HEK293 (cell line): ENCODE measurements around the gene STX10.

ENCODE experiments used
- CTCF ChIA-PET: fragments of 350-600 bp; formaldehyde crosslinking; extraction: SDS; loops from one replicate; lab custom pipeline; 2021; ENCODE audit warnings: antibody characterized with exemption; lab: Yijun Ruan, JAX
- POLR2A ChIA-PET: fragments of 300-600 bp; formaldehyde crosslinking; extraction: SDS; loops from one replicate; lab custom pipeline; 2020; ENCODE audit warnings: antibody characterized with exemption, inconsistent platforms; lab: Yijun Ruan, JAX
- H3K27ac ChIP-seq: fragments of 200-500 bp; sonication (Bioruptor generic); 2 replicates; pipeline ENCODE4 v1.5.1; 2014; ENCODE audit warnings: low read depth, low read length, control low read depth, inconsistent platforms; ENCODE audit errors: extremely low read depth
- H3K36me3 ChIP-seq, 2 experiments: fragments of 200-500 bp in 1 of 2; sonication (Bioruptor generic) in 1 of 2; 1 replicate in 1 of 2; 2 replicates in 1 of 2; pipeline ENCODE4 v1.5.1; 2014 to 2017; ENCODE audit warnings: inconsistent platforms in 2 of 2, low read length in 2 of 2; ENCODE audit not compliant: control insufficient read depth in 2 of 2, insufficient read depth in 1 of 2
- H3K4me1 ChIP-seq: fragments of 200-500 bp; sonication (Bioruptor generic); 2 replicates; pipeline ENCODE4 v1.5.1; 2014; ENCODE audit warnings: mild to moderate bottlenecking, low read length, inconsistent platforms; ENCODE audit not compliant: control insufficient read depth, insufficient read depth
- H3K4me3 ChIP-seq: 2 replicates; pipeline ENCODE4 v1.5.1; 2011; ENCODE audit warnings: low read depth, mild to moderate bottlenecking, control low read depth, low read length, moderate library complexity
- H3K9me3 ChIP-seq: fragments of 200-500 bp; sonication (Bioruptor generic); 2 replicates; pipeline ENCODE4 v1.5.1; 2014; ENCODE audit warnings: low read depth, low read length, inconsistent platforms; ENCODE audit not compliant: control insufficient read depth, insufficient read depth
- SCRT2 ChIP-seq: fragments of 450-650 bp; formaldehyde crosslinking; IDR thresholded peaks from 2 replicates; pipeline ENCODE4 v1.5.1; 2016; ENCODE audit warnings: missing biosample characterization, missing genetic modification characterization
- ZBTB6 ChIP-seq: fragments of 450-650 bp; formaldehyde crosslinking; IDR thresholded peaks from 2 replicates; pipeline ENCODE4 v1.5.1; 2017; ENCODE audit warnings: missing biosample characterization, missing genetic modification characterization
- ZBTB8A ChIP-seq: fragments of 450-650 bp; formaldehyde crosslinking; IDR thresholded peaks from 2 replicates; pipeline ENCODE4 v1.5.1; 2016; ENCODE audit warnings: missing biosample characterization, missing genetic modification characterization
- ZFP3 ChIP-seq: fragments of 450-650 bp; formaldehyde crosslinking; IDR thresholded peaks from 2 replicates; pipeline ENCODE4 v1.5.1; 2016; ENCODE audit warnings: low read depth, missing biosample characterization, missing genetic modification characterization
- ZNF138 ChIP-seq: fragments of 450-650 bp; formaldehyde crosslinking; IDR thresholded peaks from 2 replicates; pipeline ENCODE4 v1.5.1; 2016; ENCODE audit warnings: missing biosample characterization, missing genetic modification characterization, borderline replicate concordance
- ZNF140 ChIP-seq: fragments of 450-650 bp; formaldehyde crosslinking; IDR thresholded peaks from 2 replicates; pipeline ENCODE4 v1.5.1; 2016; ENCODE audit warnings: missing biosample characterization, missing genetic modification characterization
- ZNF19 ChIP-seq: fragments of 450-650 bp; formaldehyde crosslinking; IDR thresholded peaks from 2 replicates; pipeline ENCODE4; 2016; ENCODE audit warnings: missing biosample characterization, missing genetic modification characterization, low read depth
- ZNF202 ChIP-seq: fragments of 450-650 bp; formaldehyde crosslinking; IDR thresholded peaks from 2 replicates; pipeline ENCODE4 v1.5.1; 2016; ENCODE audit warnings: missing biosample characterization, missing genetic modification characterization, borderline replicate concordance
- ZNF292 ChIP-seq: fragments of 450-650 bp; formaldehyde crosslinking; IDR thresholded peaks from 2 replicates; pipeline ENCODE4 v1.5.1; 2016; ENCODE audit warnings: low read depth, missing biosample characterization, missing genetic modification characterization, borderline replicate concordance
- ZNF394 ChIP-seq: fragments of 450-650 bp; formaldehyde crosslinking; IDR thresholded peaks from 2 replicates; pipeline ENCODE4 v1.5.1; 2016; ENCODE audit warnings: missing biosample characterization, missing genetic modification characterization, mild to moderate bottlenecking, moderate library complexity, borderline replicate concordance
- ZNF501 ChIP-seq: fragments of 450-650 bp; formaldehyde crosslinking; IDR thresholded peaks from 2 replicates; pipeline ENCODE4 v1.5.1; 2016; ENCODE audit warnings: missing biosample characterization, missing genetic modification characterization
- ZNF558 ChIP-seq: fragments of 450-650 bp; formaldehyde crosslinking; IDR thresholded peaks from 2 replicates; pipeline ENCODE4 v1.5.1; 2016; ENCODE audit warnings: missing biosample characterization, missing genetic modification characterization
- ZNF629 ChIP-seq: fragments of 450-650 bp; formaldehyde crosslinking; IDR thresholded peaks from 2 replicates; pipeline ENCODE4 v1.5.1; 2017; ENCODE audit warnings: missing biosample characterization, missing genetic modification characterization
- ZNF791 ChIP-seq: fragments of 450-650 bp; formaldehyde crosslinking; IDR thresholded peaks from 2 replicates; pipeline ENCODE4 v1.5.1; 2016; ENCODE audit warnings: missing biosample characterization, missing genetic modification characterization
- TF ChIP-seq, protein P1 (sequence below): fragments of 450-650 bp; formaldehyde crosslinking; IDR thresholded peaks from 2 replicates; pipeline ENCODE4 v1.5.1; 2016; ENCODE audit warnings: missing biosample characterization, missing genetic modification characterization
- TF ChIP-seq, protein P2 (sequence below): fragments of 450-650 bp; formaldehyde crosslinking; IDR thresholded peaks from 2 replicates; pipeline ENCODE4 v1.5.1; 2016; ENCODE audit warnings: missing biosample characterization, missing genetic modification characterization
- TF ChIP-seq, protein P3 (sequence below): fragments of 450-650 bp; formaldehyde crosslinking; conservative IDR thresholded peaks from 2 replicates; pipeline ENCODE4 v1.5.1; 2016; ENCODE audit warnings: low read depth, missing biosample characterization, missing genetic modification characterization
- TF ChIP-seq, protein P4 (sequence below): fragments of 450-650 bp; formaldehyde crosslinking; IDR thresholded peaks from 2 replicates; pipeline ENCODE4 v1.5.1; 2017; ENCODE audit warnings: missing biosample characterization, missing genetic modification characterization

STX10 gene

GRCh38 chr19:13177584-13177983 lies 27.4 kb upstream of the STX10 start (continued):
- TF ChIP-seq, protein P1, sequence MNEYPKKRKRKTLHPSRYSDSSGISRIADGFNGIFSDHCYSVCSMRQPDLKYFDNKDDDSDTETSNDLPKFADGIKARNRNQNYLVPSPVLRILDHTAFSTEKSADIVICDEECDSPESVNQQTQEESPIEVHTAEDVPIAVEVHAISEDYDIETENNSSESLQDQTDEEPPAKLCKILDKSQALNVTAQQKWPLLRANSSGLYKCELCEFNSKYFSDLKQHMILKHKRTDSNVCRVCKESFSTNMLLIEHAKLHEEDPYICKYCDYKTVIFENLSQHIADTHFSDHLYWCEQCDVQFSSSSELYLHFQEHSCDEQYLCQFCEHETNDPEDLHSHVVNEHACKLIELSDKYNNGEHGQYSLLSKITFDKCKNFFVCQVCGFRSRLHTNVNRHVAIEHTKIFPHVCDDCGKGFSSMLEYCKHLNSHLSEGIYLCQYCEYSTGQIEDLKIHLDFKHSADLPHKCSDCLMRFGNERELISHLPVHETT, result peak; percentile 52; the same call in 1 of the 2 replicates
- peak; percentile 81 for TF ChIP-seq ZNF558 (tag by site-specific recombination)
- TF ChIP-seq ZFP3, result 0 out of 2 replicates have a peak, but pooled peaks have one; percentile 40
- TF ChIP-seq ZNF202 (tag by site-specific recombination), result peak; percentile 84; the same call in 1 of the 2 replicates
- 0 out of 2 replicates have a peak, but pooled peaks have one; percentile 38 for TF ChIP-seq ZNF292 (tag by site-specific recombination)
- TF ChIP-seq ZNF394, result peak; percentile 98
- peak; percentile 87 for TF ChIP-seq ZNF140 (tag by site-specific recombination)
- 0 out of 2 replicates have a peak, but pooled peaks have one; percentile 59 for TF ChIP-seq ZNF19 (tag by site-specific recombination)
- 0 out of 2 replicates have a peak, but pooled peaks have one; percentile 51 for TF ChIP-seq ZNF791 (tag by site-specific recombination)
- peak; percentile 87 for TF ChIP-seq ZBTB8A (tag by site-specific recombination)
- TF ChIP-seq ZNF138, result 0 out of 2 replicates have a peak, but pooled peaks have one; percentile 61
- peak; percentile 67 for TF ChIP-seq ZNF629 (tag by site-specific recombination)
- TF ChIP-seq, protein P2, sequence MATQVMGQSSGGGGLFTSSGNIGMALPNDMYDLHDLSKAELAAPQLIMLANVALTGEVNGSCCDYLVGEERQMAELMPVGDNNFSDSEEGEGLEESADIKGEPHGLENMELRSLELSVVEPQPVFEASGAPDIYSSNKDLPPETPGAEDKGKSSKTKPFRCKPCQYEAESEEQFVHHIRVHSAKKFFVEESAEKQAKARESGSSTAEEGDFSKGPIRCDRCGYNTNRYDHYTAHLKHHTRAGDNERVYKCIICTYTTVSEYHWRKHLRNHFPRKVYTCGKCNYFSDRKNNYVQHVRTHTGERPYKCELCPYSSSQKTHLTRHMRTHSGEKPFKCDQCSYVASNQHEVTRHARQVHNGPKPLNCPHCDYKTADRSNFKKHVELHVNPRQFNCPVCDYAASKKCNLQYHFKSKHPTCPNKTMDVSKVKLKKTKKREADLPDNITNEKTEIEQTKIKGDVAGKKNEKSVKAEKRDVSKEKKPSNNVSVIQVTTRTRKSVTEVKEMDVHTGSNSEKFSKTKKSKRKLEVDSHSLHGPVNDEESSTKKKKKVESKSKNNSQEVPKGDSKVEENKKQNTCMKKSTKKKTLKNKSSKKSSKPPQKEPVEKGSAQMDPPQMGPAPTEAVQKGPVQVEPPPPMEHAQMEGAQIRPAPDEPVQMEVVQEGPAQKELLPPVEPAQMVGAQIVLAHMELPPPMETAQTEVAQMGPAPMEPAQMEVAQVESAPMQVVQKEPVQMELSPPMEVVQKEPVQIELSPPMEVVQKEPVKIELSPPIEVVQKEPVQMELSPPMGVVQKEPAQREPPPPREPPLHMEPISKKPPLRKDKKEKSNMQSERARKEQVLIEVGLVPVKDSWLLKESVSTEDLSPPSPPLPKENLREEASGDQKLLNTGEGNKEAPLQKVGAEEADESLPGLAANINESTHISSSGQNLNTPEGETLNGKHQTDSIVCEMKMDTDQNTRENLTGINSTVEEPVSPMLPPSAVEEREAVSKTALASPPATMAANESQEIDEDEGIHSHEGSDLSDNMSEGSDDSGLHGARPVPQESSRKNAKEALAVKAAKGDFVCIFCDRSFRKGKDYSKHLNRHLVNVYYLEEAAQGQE (tag by site-specific recombination), result peak; percentile 76
- TF ChIP-seq ZNF501, result peak; percentile 69; the same call in 1 of the 2 replicates
- TF ChIP-seq, all 188 proteins: peak for 32; not testable (repeated sequence) for 156

DNA sequence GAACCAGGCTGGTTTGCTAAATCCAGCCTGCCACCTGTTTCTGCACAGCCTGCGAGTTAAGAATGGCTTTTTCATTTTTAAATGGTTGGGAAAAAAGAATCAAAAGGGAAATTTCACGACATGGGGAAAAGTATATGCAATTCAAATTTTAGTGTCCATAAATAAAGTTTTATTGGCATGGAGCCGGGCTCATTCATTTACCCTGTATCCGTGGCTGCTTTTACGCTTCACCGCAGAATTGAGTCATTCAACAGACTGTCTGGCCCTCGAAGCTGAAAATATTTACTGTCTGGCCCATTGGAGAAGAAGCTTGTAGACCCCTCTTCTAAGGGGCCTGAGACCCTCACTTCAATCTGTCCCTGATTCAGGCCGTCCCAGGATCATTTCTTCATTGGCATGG lies 26.2 kb upstream of the STX10 start:
- no peak overlapping the region for H3K4me3 ChIP-seq
- ChIA-PET POLR2A (interaction anchor here (0.8 to 2.7 kb wide), 5 partner anchors 9 to 24 kb away, joined by 3 to 14 read pairs (median 5); no protein-coding TSS in a partner anchor), CTCF (interaction anchor here (2.3 kb wide), 1 partner anchor 18 kb away, joined by 12 read pairs; no protein-coding TSS in a partner anchor)

More for the DNA sequence above, 26.2 kb upstream of the STX10 start:
- Histone ChIP-seq H3K9me3 (no peaks in the 10 kb centered on the region), H3K4me1 (peaks cover 7% of the 10 kb centered on the region), H3K36me3 (no peaks in the 10 kb centered on the region), H3K27ac (no peak overlapping the region)
- TF ChIP-seq SCRT2 (tag by site-specific recombination) (0 out of 2 replicates have a peak, but pooled peaks have one; percentile 21), ZBTB6 (tag by site-specific recombination) (peak; percentile 88)
- TF ChIP-seq, protein P3, sequence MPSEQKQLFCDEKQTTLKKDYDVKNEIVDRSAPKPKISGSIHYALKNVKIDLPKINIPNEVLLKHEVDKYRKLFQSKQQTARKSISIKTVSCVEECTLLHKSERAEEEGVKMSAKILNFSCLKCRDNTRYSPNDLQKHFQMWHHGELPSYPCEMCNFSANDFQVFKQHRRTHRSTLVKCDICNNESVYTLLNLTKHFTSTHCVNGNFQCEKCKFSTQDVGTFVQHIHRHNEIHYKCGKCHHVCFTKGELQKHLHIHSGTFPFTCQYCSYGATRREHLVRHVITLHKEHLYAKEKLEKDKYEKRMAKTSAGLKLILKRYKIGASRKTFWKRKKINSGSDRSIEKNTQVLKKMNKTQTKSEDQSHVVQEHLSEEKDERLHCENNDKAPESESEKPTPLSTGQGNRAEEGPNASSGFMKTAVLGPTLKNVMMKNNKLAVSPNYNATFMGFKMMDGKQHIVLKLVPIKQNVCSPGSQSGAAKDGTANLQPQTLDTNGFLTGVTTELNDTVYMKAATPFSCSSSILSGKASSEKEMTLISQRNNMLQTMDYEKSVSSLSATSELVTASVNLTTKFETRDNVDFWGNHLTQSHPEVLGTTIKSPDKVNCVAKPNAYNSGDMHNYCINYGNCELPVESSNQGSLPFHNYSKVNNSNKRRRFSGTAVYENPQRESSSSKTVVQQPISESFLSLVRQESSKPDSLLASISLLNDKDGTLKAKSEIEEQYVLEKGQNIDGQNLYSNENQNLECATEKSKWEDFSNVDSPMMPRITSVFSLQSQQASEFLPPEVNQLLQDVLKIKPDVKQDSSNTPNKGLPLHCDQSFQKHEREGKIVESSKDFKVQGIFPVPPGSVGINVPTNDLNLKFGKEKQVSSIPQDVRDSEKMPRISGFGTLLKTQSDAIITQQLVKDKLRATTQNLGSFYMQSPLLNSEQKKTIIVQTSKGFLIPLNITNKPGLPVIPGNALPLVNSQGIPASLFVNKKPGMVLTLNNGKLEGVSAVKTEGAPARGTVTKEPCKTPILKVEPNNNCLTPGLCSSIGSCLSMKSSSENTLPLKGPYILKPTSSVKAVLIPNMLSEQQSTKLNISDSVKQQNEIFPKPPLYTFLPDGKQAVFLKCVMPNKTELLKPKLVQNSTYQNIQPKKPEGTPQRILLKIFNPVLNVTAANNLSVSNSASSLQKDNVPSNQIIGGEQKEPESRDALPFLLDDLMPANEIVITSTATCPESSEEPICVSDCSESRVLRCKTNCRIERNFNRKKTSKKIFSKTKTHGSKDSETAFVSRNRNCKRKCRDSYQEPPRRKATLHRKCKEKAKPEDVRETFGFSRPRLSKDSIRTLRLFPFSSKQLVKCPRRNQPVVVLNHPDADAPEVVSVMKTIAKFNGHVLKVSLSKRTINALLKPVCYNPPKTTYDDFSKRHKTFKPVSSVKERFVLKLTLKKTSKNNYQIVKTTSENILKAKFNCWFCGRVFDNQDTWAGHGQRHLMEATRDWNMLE (tag by site-specific recombination), result no peak
- TF ChIP-seq, protein P4, sequence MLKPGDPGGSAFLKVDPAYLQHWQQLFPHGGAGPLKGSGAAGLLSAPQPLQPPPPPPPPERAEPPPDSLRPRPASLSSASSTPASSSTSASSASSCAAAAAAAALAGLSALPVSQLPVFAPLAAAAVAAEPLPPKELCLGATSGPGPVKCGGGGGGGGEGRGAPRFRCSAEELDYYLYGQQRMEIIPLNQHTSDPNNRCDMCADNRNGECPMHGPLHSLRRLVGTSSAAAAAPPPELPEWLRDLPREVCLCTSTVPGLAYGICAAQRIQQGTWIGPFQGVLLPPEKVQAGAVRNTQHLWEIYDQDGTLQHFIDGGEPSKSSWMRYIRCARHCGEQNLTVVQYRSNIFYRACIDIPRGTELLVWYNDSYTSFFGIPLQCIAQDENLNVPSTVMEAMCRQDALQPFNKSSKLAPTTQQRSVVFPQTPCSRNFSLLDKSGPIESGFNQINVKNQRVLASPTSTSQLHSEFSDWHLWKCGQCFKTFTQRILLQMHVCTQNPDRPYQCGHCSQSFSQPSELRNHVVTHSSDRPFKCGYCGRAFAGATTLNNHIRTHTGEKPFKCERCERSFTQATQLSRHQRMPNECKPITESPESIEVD (tag by site-specific recombination), result peak; percentile 95
